ENCODE data around the gene IGSF21. TPM values are rescaled to one million over a fixed set of nuclear protein-coding genes. Genes with fewer than 3 reads are reported as not detected.

Gene IGSF21
- total RNA-seq, 1 experiment from 2014 or later: 5.2 TPM

GRCh38 chr1:18197299-18197698 is 89.7 kb downstream of the IGSF21 start:
- Histone ChIP-seq H3K23me2 (ENCODE audit: insufficient read length, low read depth, low read length, poor library complexity, severe bottlenecking) (no peaks in the 10 kb centered on the region), H3K14ac (ENCODE audit: insufficient read depth, low read length) (no peak overlapping the region; the same call in 1 of the 2 replicates), H2BK12ac (ENCODE audit: insufficient read length, low read depth, low read length) (no peak overlapping the region), H3T11ph (ENCODE audit: low read length) (no peak overlapping the region), H4K91ac (ENCODE audit: insufficient read length, low read depth, low read length) (no peak overlapping the region), H4K20me1 (ENCODE audit: control insufficient read depth, insufficient read depth, insufficient read length) (no peaks in the 10 kb centered on the region), H2AK5ac (ENCODE audit: insufficient read length, low read length) (no peak overlapping the region), H2BK120ac (ENCODE audit: low read depth, low read length, poor library complexity, severe bottlenecking) (no peak overlapping the region), H3K4me2 (ENCODE audit: insufficient read depth, insufficient read length, low read length) (no peak overlapping the region), H3K79me1 (ENCODE audit: insufficient read depth, low read depth, low read length, poor library complexity, severe bottlenecking) (no peaks in the 10 kb centered on the region), H3K9ac (ENCODE audit: extremely low read depth, insufficient read length, low read length) (no peak overlapping the region), H4K8ac (replicated peaks; ENCODE audit: insufficient read length, low read depth, low read length) (no peak overlapping the region), H3K56ac (ENCODE audit: insufficient read length, low read depth, low read length) (no peak overlapping the region), H3K4me1 (ENCODE audit: insufficient read depth, low read length) (no peaks in the 10 kb centered on the region; the same call in 1 of the 2 replicates), H3K27ac (ENCODE audit: insufficient read length, low read depth, low read length) (no peak overlapping the region), H3K4ac (ENCODE audit: low read depth, low read length) (no peak overlapping the region), H2BK5ac (ENCODE audit: insufficient read length, low read length) (no peak overlapping the region), H3K18ac (ENCODE audit: insufficient read length, low read depth, low read length) (no peak overlapping the region), H2BK15ac (ENCODE audit: low read depth, low read length) (no peak overlapping the region), H3K27me3 (ENCODE audit: insufficient read depth, low read length) (no peaks in the 10 kb centered on the region), H3K23ac (ENCODE audit: insufficient read length, low read depth, low read length) (no peak overlapping the region), H4K5ac (ENCODE audit: insufficient read length, low read depth, low read length) (no peak overlapping the region), H2AFZ (ENCODE audit: low read length) (no peak overlapping the region), H3K79me2 (ENCODE audit: insufficient read depth, low read length) (no peaks in the 10 kb centered on the region), H2BK20ac (ENCODE audit: low read depth, low read length, poor library complexity, severe bottlenecking) (no peak overlapping the region), H3K9me3 (ENCODE audit: control insufficient read depth, low read depth, low read length) (no peaks in the 10 kb centered on the region)
- H3K27ac Mint-ChIP-seq: no peak overlapping the region
- H3K36me3 Mint-ChIP-seq (ENCODE audit: insufficient read depth in 1 of 3, low read depth in 3 of 3): no peaks in the 10 kb centered on the region
- TF ChIP-seq, protein P1, sequence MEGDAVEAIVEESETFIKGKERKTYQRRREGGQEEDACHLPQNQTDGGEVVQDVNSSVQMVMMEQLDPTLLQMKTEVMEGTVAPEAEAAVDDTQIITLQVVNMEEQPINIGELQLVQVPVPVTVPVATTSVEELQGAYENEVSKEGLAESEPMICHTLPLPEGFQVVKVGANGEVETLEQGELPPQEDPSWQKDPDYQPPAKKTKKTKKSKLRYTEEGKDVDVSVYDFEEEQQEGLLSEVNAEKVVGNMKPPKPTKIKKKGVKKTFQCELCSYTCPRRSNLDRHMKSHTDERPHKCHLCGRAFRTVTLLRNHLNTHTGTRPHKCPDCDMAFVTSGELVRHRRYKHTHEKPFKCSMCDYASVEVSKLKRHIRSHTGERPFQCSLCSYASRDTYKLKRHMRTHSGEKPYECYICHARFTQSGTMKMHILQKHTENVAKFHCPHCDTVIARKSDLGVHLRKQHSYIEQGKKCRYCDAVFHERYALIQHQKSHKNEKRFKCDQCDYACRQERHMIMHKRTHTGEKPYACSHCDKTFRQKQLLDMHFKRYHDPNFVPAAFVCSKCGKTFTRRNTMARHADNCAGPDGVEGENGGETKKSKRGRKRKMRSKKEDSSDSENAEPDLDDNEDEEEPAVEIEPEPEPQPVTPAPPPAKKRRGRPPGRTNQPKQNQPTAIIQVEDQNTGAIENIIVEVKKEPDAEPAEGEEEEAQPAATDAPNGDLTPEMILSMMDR (conservative IDR thresholded peaks at IDR 0.05): no peak; the same call in 2 of the 3 replicates
- H3K9me3 Mint-ChIP-seq: no peaks in the 10 kb centered on the region
- no peak for DNase-seq
- H3K4me3 Mint-ChIP-seq: no peak overlapping the region
- H3K4me1 Mint-ChIP-seq: peaks cover 39 to 42% of the 10 kb centered on the region in 2 experiments
- no CpG with 5 or more reads among the region's 3 CpGs for WGBS (ENCODE audit: extremely low coverage, insufficient read length, low lambda C conversion rate)
- H3K27me3 Mint-ChIP-seq (ENCODE audit: low read depth): no peaks in the 10 kb centered on the region; the same call in 1 of the 2 replicates

All from H9 (cell line).